Superior temporal gyrus (tissue), 1 donor: ENCODE measurements around the gene LAIR1.
"Not testable (repeated sequence)": the region's sequence is repeated elsewhere in the genome, so short reads cannot be mapped to it uniquely, and the experiment has no call there.

Source experiments
- DNase-seq: peaks from one replicate; pipeline ENCODE4 v3.0.0-alpha.2; 2016; ENCODE audit errors: extremely low spot score

Gene LAIR1

GRCh38 chr19:54341295-54341694 is 23.4 kb downstream of the LAIR1 start:
- DNase-seq, result no peak

DNA sequence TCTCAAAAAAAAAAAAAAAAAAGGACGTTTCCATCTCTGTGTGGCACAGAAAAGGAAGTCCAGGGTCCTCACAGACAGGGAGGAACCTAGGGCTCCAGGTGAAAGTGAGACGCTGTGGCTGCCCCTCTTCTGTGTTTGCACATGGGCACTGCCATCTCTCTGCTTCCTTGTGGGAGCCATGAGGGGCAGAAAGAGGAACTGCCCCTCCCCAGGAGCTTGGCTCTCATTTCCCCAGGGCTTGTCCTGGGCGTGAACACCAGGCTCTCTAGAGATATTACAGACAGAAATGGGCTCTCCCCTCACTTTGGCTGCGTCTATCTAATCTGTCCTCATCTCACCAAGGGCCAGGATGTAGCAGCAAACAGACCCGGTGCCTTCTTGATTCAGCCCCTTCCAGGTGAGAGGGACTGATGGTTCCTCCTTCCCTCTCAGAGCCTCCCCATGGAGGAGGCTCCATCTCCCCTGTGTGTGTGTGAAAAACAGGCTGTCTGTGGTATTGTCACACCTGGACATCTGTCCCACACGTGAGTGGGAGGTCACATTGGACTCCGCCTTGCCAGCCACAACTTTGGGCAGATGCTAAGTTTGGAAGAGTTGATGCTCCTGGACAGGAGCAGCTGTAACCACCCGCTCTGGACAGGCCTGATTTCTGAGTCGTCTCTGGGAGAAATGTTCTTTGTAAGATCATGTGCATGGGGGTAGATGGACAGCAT is 24.9 kb downstream of the LAIR1 start:
- no peak for DNase-seq

DNA sequence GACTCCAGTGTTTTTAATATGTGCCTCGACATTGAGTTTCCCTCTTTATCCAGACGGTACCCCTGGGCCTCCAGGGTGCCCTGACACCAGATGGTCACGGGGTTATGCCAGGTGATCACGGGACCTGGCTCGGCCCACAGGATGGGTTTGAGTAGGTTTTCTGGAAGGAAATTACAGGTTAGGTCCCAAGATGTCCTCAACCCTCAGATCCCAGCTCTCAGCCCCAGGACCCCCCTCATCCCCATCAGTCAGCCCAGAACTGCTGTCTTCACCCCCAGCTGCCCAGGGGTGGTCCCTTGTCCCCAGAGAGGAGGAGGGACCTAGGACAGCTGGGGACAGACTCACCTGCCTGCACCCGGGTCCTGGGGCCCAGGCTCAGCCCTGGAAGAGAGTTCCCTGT is 26.2 kb downstream of the LAIR1 start:
- DNase-seq, result no peak

GRCh38 chr19:54337858-54338230 is 26.9 kb downstream of the LAIR1 start:
- DNase-seq, result no peak

- DNase-seq, result no peak
Measured at GRCh38 chr19:54336893-54337857, 27.6 kb downstream of the LAIR1 start.

- no peak for DNase-seq
Measured at GRCh38 chr19:54335979-54336892, 28.5 kb downstream of the LAIR1 start.

DNA sequence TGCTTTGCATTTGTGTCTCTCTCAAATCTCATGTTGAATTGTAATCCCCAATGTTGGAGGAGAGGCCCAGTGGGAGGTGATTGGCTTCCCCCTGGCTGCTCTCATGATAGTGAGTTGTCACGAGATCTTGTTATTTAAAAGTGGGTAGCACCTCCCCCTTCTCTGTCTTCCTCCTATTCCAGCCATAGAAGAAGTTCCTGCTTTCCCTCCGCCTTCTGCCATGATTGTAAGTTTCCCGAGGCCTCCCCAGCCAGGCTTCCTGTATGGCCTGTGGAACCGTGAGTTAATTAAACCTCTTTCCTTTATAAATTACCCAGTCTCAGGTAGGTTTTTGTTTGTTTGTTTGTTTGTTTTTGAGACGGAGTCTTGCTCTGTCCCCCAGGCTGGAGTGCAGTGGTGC is 29.6 kb downstream of the LAIR1 start:
- no peak for DNase-seq

DNA sequence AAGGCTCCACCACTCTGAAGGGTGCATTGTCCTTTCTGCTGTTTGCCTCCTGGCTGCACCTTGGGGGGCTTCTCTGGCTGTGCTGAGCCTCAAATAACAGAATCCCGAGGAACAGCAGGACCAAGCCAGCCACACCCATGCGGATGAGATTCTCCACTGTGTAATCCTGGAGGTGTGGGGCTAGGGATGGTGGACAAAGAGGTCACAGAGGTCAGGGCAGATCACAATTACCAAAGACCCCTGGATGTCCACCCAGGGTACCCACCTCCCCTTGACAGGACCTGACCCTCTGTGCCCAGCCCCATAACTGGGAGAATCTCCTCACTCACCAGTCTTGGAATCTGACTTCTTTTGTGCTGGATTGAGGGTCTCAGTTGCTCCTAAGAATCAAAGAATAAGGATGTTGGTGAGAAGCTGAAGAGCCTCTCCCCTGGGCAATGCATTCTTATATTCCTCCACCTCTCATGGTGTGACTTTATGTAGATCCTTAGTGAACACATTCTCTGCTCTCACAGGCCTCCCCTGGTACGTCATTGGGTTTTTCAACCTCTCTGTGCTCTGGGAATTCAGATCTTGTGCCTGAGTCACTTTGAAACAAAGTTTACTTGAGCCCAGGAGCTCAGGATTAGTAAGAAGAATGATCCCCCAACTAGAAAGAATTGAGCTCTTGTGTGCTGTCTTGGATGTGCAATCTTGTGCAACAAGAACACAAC is 31.0 kb downstream of the LAIR1 start:
- no peak for DNase-seq

DNA sequence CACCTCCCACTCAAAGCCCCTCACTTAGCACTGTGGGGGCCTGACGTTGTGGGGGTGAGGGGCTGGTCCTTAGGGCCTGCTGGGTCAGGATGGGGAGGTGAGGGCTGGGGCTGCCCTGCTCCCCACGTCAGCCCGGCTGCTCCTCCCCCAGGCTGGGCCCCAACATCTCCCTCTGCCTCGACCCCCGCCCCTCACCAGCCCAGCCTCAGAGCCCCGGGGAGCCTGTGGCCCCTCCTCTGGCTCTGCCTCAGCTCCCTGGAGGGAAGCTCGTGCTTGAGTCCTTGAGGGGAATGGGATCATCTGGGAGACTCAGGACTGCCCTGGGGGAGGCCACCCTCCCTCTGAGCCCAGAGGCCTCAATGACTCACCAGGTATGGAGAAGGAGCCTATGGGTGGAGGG is 32.6 kb downstream of the LAIR1 start:
- DNase-seq, result no peak

GRCh38 chr19:54331626-54332025 is 33.1 kb downstream of the LAIR1 start:
- no peak for DNase-seq

DNA sequence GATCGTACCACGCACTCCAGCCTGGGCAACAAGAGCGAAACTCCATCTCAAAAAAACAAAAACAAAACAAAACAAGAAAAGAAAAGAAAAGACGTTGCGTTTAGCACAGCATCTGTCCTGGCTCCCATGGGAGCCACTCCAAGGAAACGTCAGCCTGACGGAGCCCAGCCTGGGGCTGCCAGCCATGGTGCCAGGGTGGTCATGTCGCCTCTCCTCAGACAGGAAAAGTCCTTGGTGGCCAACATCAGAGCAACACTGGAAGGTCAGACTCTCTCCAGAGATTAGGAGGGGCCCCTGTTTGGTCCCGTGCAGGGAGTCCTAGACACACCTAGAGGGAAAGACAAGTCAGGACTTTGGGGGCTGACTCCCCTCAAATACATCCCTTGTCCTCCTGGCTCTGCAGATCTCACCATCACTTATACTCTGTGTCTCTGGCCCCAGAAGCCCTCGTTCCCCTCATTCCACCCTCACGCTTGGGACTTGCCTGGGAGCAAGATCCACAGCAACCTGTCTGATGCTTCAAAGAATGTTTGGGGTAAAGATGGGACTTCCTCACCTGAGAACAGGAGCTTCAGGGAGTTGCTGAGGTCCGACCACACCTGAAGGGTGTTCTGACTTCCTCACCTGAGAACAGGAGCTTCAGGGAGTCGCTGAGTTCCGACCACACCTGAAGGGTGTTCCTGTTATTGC is 35.1 kb downstream of the LAIR1 start:
- no peak for DNase-seq

- not testable (repeated sequence) for DNase-seq
Measured at GRCh38 chr19:54328781-54329180, 36.0 kb downstream of the LAIR1 start.

- no peak for DNase-seq
Measured at GRCh38 chr19:54325631-54326030, 39.1 kb downstream of the LAIR1 start.

DNA sequence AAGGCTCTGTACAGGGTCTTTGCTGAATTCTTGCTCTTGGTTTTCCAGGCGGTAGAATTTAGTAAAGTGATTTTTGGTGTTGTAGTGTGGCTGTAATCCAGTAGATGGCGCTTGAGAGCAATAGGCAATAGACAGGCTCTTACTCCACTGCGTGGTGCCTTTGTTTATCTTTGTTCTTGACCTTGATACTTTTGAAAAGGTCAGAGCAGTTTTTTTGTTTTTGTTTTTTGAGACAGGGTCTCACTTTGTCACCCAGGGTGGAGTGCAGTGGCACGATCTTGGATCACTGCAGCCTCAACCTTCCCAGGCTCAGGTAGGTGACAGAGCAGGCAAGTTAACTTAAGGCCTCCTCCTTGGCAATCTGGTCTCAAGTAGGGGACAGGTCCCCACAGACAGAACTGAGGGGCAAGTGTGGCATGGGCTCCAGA is 39.5 kb downstream of the LAIR1 start:
- DNase-seq, result peak; percentile 81

GRCh38 chr19:54324071-54324470 is 40.7 kb downstream of the LAIR1 start:
- DNase-seq, result no peak

DNA sequence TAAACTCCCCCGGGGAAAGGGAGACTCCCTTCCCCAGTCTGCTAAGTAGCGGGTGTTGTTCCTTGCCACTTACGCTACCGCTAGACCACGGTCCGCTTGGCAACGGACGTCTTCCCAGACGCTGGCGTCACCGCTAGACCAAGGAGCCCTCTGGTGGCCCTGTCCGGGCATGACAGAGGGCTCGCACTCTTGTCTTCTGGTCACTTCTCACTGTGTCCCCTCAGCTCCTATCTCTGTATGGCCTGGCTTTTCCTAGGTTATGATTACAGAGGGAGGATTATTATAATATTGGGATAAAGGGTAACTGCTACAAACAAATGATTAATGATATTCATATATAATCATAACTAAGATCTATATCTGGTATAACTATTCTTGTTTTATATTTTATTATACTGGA is 41.8 kb downstream of the LAIR1 start:
- DNase-seq, result not testable (repeated sequence)

DNA sequence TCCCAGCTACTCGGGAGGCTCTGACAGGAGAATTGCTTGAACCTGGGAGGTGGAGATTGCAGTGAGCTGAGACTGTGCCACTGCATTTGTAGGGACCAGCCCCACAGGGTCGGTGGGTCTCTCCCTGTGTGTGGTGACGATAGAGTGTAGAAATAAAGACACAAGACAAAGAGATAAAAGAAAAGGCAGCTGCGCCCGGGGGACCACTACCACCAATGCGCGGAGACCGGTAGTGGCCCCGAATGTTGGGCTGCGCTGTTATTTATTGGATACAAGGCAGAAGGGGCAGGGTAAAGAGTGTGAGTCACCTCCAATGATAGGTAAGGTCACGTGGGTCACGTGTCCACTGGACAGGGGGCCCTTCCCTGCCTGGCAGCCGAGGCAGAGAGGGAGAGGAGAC is 42.4 kb downstream of the LAIR1 start:
- DNase-seq, result not testable (repeated sequence)

- no peak for DNase-seq
Measured at GRCh38 chr19:54319892-54320670, 44.6 kb downstream of the LAIR1 start.

DNA sequence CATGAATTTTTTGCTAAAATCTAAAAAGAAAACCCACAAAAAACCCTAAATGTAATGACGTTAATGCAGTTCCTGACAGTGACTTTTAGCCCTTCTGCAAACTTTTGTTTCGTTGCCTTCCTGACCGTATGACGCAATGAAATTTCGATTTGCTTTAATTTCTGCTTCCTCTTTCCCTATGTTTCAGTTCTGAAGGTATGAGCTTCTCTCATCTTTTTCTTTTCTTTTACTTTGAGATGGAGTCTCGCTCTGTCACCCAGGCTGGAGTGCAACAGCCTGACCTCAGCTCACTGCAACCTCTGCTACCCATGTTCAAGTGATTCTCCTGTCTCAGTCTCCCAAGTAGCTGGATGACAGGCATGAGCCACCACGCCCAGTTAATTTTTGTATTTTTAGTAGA is 45.7 kb downstream of the LAIR1 start:
- no peak for DNase-seq

DNA sequence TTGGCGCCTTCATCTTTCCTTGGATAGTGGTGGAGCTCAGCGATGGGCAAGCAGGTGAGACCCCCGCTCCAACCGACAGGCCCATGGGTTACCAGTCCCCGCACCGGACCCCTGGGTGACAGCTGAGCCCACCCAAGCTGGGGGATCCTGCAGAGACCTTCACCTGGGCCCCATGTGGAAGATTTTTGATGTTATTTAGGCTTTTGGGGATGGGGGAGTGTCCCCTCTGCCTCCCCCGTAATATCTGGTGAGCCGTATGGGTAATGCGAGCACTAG is 46.8 kb downstream of the LAIR1 start:
- no peak for DNase-seq
